OCI-LY3 (cell line): ENCODE results near the gene PCNX1.

Experiments used
- H2AFZ ChIP-seq: fragments of 200-600, 300-600 bp; shearing (Covaris generic); 2 replicates; pipeline ENCODE4 v1.6.0; 2014; ENCODE audit warnings: antibody characterized with exemption, low read depth, low read length
- H3K27ac ChIP-seq: fragments of 200-600, 300-600 bp; sonication (generic); 2 replicates; pipeline ENCODE4 v1.5.1; 2014; ENCODE audit warnings: mild to moderate bottlenecking, low read length, moderate library complexity, mixed read lengths
- H3K27me3 ChIP-seq: fragments of 200-600, 300-600 bp; sonication (generic); 2 replicates; pipeline ENCODE4 v1.6.1; 2014; ENCODE audit warnings: low read depth, low read length, mixed read lengths
- H3K36me3 ChIP-seq: fragments of 200-600, 300-600 bp; sonication (generic); replicated peaks from 2 replicates; pipeline ENCODE3; 2014; ENCODE audit warnings: low read depth, low read length, mixed read lengths
- H3K4me1 ChIP-seq: fragments of 300-600, 200-600 bp; sonication (generic); 2 replicates; pipeline ENCODE4 v1.6.1; 2014; ENCODE audit warnings: low read length, mixed read lengths
- H3K4me2 ChIP-seq: fragments of 200-600, 300-600 bp; sonication (generic); 2 replicates; pipeline ENCODE4 v1.6.1; 2014; ENCODE audit warnings: low read length, mixed read lengths
- H3K4me3 ChIP-seq: fragments of 300-600, 200-600 bp; sonication (generic); 2 replicates; pipeline ENCODE4 v1.5.1; 2014; ENCODE audit warnings: antibody characterized with exemption, mild to moderate bottlenecking, low read length, moderate library complexity
- H3K79me2 ChIP-seq: fragments of 300-600, 200-600 bp; shearing (Covaris generic); 2 replicates; pipeline ENCODE4 v1.6.1; 2014; ENCODE audit warnings: mild to moderate bottlenecking, low read length, mixed read lengths
- H3K9ac ChIP-seq: fragments of 300-600, 200-600 bp; shearing (Covaris generic); 2 replicates; pipeline ENCODE4 v1.6.0; 2014; ENCODE audit warnings: mild to moderate bottlenecking, low read length, moderate library complexity
- H3K9me3 ChIP-seq: fragments of 200-600, 300-600 bp; shearing (Covaris generic); 2 replicates; pipeline ENCODE4 v1.6.1; 2014; ENCODE audit warnings: low read length, mixed read lengths; ENCODE audit not compliant: insufficient read depth
- H4K20me1 ChIP-seq: fragments of 200-600, 300-600 bp; sonication (generic); 2 replicates; pipeline ENCODE4 v1.6.1; 2016; ENCODE audit warnings: low read length, mixed read lengths; ENCODE audit not compliant: insufficient read depth
- EZH2phosphoT487 ChIP-seq: fragments of 200-600 bp; shearing (Covaris generic); IDR thresholded peaks from 2 replicates; pipeline ENCODE4 v1.6.1; 2018; ENCODE audit warnings: antibody characterized with exemption, mixed run types, low read depth
- TF ChIP-seq, protein P1 (sequence below): fragments of 200-600, 300-600 bp; sonication (generic); IDR thresholded peaks from 2 replicates; pipeline ENCODE4 v1.5.1; 2014; ENCODE audit warnings: antibody characterized with exemption, low read length, low read depth

PCNX1 gene

GRCh38 chr14:70917633-70918032 is 10.4 kb downstream of the PCNX1 start:
- no peaks in the 10 kb centered on the region for H3K27me3 ChIP-seq
- H3K79me2 ChIP-seq: peaks cover 94% of the 10 kb centered on the region
- H3K36me3 ChIP-seq: peaks cover 12% of the 10 kb centered on the region
- H2AFZ ChIP-seq: no peak overlapping the region
- H3K9me3 ChIP-seq: no peaks in the 10 kb centered on the region
- no peak overlapping the region for H3K4me3 ChIP-seq
- no peak overlapping the region for H3K9ac ChIP-seq
- H3K4me2 ChIP-seq: no peak overlapping the region
- peaks cover 91% of the 10 kb centered on the region for H4K20me1 ChIP-seq
- H3K27ac ChIP-seq: no peak overlapping the region
- TF ChIP-seq, protein P1, sequence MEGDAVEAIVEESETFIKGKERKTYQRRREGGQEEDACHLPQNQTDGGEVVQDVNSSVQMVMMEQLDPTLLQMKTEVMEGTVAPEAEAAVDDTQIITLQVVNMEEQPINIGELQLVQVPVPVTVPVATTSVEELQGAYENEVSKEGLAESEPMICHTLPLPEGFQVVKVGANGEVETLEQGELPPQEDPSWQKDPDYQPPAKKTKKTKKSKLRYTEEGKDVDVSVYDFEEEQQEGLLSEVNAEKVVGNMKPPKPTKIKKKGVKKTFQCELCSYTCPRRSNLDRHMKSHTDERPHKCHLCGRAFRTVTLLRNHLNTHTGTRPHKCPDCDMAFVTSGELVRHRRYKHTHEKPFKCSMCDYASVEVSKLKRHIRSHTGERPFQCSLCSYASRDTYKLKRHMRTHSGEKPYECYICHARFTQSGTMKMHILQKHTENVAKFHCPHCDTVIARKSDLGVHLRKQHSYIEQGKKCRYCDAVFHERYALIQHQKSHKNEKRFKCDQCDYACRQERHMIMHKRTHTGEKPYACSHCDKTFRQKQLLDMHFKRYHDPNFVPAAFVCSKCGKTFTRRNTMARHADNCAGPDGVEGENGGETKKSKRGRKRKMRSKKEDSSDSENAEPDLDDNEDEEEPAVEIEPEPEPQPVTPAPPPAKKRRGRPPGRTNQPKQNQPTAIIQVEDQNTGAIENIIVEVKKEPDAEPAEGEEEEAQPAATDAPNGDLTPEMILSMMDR: no peak
- TF ChIP-seq EZH2phosphoT487: no peak
- H3K4me1 ChIP-seq: peaks cover 12% of the 10 kb centered on the region

DNA sequence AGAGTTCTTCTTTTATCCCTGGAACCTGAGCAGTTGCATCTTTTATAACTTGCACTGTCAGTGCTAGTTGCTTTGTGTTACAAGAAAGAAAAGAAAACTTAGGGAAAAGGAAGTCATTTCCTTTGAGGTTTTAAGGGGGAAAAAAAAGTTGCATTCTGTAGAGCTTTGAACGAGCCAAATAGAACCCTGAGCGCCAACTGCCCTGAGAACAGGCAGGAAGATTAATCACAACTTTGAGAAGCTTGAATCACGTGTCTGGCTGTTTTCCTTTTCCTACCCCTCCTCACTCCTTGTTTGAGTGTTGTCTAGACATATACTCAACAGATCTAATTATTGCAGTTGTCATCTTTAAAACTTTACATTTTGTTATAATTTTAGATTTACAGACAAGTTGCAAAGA is 12.5 kb downstream of the PCNX1 start:
- Histone ChIP-seq H3K4me2 (no peak overlapping the region), H3K9me3 (no peaks in the 10 kb centered on the region), H3K27me3 (no peaks in the 10 kb centered on the region), H3K4me1 (peaks cover 12% of the 10 kb centered on the region), H3K79me2 (peaks cover 87% of the 10 kb centered on the region), H3K36me3 (peaks cover 8% of the 10 kb centered on the region), H3K4me3 (no peak overlapping the region), H4K20me1 (peaks cover 79% of the 10 kb centered on the region), H3K27ac (no peak overlapping the region), H3K9ac (no peak overlapping the region), H2AFZ (no peak overlapping the region)
- TF ChIP-seq EZH2phosphoT487: no peak
- TF ChIP-seq, protein P1: no peak

DNA sequence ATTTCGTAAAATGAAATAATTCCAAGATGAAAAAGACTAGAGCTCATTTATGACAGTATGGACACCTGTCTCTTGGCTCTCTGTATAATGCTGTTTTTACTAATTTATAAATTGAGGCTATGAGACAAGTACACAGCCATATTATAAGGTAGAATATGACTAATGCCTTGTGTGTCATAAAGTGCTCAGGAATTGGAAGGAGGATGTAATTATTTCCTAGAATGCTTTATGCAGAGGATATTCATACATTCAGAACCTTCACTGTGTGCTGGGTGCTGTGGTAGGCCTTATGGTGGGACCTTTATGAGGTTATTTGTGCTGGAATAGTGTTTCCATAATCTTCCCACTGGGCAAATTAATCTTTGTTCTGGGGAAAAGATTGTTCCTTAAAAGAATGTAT is 13.3 kb downstream of the PCNX1 start:
- Histone ChIP-seq H3K27ac (no peak overlapping the region), H3K9ac (no peak overlapping the region), H3K27me3 (no peaks in the 10 kb centered on the region), H3K4me2 (no peak overlapping the region), H3K79me2 (peaks cover 83% of the 10 kb centered on the region), H4K20me1 (peaks cover 70% of the 10 kb centered on the region), H2AFZ (no peak overlapping the region), H3K9me3 (no peaks in the 10 kb centered on the region), H3K4me1 (peaks cover 12% of the 10 kb centered on the region), H3K36me3 (peaks cover 5% of the 10 kb centered on the region), H3K4me3 (no peak overlapping the region)
- TF ChIP-seq EZH2phosphoT487: no peak
- TF ChIP-seq, protein P1: no peak

- Histone ChIP-seq H3K27me3 (no peaks in the 10 kb centered on the region), H2AFZ (no peak overlapping the region), H3K4me2 (no peak overlapping the region), H3K4me3 (no peak overlapping the region), H3K4me1 (peaks cover 12% of the 10 kb centered on the region), H3K36me3 (peaks cover 5% of the 10 kb centered on the region), H3K9ac (no peak overlapping the region), H3K79me2 (peaks cover 84% of the 10 kb centered on the region), H3K9me3 (no peaks in the 10 kb centered on the region), H3K27ac (no peak overlapping the region), H4K20me1 (peaks cover 72% of the 10 kb centered on the region)
- no peak for TF ChIP-seq EZH2phosphoT487
- TF ChIP-seq, protein P1: no peak
Measured at GRCh38 chr14:70921669-70922068, 14.4 kb downstream of the PCNX1 start.
